Panc1 (cell line): ENCODE results near the gene PARP9.

Experiments used
- CTCF ChIP-seq: fragments of 450-650 bp; IDR thresholded peaks from 2 replicates; pipeline ENCODE4 v1.5.1; 2017; ENCODE audit warnings: mild to moderate bottlenecking
- POLR2AphosphoS5 ChIP-seq: IDR thresholded peaks from 2 replicates; pipeline ENCODE4 v1.6.1; 2012; ENCODE audit warnings: mild to moderate bottlenecking, low read depth, low read length, moderate library complexity
- REST ChIP-seq, 2 experiments: IDR thresholded peaks; 2 replicates each; pipeline ENCODE4 v1.6.1; 2011 to 2012; ENCODE audit warnings: low read depth in 2 of 2, control low read depth in 1 of 2, low read length in 1 of 2, mild to moderate bottlenecking in 1 of 2, moderate library complexity in 1 of 2; ENCODE audit not compliant: insufficient read depth in 1 of 2
- SIN3A ChIP-seq: IDR thresholded peaks from 2 replicates; pipeline ENCODE4 v1.6.1; 2012; ENCODE audit warnings: low read depth, mild to moderate bottlenecking, low read length, moderate library complexity, borderline replicate concordance; ENCODE audit not compliant: insufficient read depth
- TCF7L2 ChIP-seq: IDR thresholded peaks from 2 replicates; pipeline ENCODE4 v1.6.1; 2011; ENCODE audit warnings: mild to moderate bottlenecking, low read depth, low read length, inconsistent platforms

GRCh38 chr3:122512284-122512683 is 51.8 kb downstream of the PARP9 start:
- TF ChIP-seq CTCF (no peak), TCF7L2 (no peak), POLR2AphosphoS5 (no peak), SIN3A (no peak), REST (IDR thresholded peaks at IDR 0.05; ENCODE audit: insufficient read depth in 1 of 2, low read depth in 2 of 2, low read length in 1 of 2) (no peak)
